Measurements from ENCODE around the gene NUCB1.

DNA sequence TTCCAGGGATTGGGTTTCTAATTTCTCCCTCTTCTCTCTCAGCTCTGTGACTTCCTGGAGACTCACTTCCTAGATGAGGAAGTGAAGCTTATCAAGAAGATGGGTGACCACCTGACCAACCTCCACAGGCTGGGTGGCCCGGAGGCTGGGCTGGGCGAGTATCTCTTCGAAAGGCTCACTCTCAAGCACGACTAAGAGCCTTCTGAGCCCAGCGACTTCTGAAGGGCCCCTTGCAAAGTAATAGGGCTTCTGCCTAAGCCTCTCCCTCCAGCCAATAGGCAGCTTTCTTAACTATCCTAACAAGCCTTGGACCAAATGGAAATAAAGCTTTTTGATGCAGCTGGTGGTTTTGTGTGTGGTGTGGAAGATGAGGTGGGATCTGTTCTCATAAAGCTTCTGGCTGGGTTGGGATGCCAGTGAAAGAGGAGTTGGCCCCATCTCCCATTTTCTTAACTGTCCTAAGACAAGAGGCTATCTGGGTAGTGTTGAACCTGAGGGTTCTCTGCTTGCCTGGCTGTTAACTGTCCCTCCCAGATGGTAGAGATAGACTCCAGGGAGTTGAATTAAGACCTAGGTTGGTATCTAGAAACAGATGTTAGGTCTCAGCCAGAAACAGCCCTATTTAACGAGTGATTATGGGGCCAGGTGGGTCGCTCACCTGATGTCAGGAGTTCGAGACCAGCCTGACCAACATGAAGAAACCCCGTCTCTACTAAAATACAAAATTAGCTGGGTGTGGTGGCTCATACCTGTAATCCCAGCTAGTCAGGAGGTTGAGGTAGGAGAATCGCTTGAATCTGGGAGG is 66.6 kb downstream of the NUCB1 start:
- no peak for TF ChIP-seq POLR2AphosphoS5 (IDR thresholded peaks at IDR 0.05)
- TF ChIP-seq, protein P1, sequence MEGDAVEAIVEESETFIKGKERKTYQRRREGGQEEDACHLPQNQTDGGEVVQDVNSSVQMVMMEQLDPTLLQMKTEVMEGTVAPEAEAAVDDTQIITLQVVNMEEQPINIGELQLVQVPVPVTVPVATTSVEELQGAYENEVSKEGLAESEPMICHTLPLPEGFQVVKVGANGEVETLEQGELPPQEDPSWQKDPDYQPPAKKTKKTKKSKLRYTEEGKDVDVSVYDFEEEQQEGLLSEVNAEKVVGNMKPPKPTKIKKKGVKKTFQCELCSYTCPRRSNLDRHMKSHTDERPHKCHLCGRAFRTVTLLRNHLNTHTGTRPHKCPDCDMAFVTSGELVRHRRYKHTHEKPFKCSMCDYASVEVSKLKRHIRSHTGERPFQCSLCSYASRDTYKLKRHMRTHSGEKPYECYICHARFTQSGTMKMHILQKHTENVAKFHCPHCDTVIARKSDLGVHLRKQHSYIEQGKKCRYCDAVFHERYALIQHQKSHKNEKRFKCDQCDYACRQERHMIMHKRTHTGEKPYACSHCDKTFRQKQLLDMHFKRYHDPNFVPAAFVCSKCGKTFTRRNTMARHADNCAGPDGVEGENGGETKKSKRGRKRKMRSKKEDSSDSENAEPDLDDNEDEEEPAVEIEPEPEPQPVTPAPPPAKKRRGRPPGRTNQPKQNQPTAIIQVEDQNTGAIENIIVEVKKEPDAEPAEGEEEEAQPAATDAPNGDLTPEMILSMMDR (IDR thresholded peaks at IDR 0.05): no peak
